GM23248 (cell line): Measurements from ENCODE around the gene QDPR. TPM values are rescaled to one million over a fixed set of nuclear protein-coding genes. Genes with fewer than 3 reads are reported as not detected.

Experiments
- DNase-seq: peaks from one replicate; pipeline ENCODE4 v3.0.0-alpha.2; 2015
- H2AFZ ChIP-seq: fragments of 200-600 bp; sonication (generic); 2 replicates; pipeline ENCODE4 v1.6.1; 2016; ENCODE audit warnings: antibody characterized with exemption
- H3F3A ChIP-seq: fragments of 200-600 bp; sonication (generic); 2 replicates; pipeline ENCODE4 v1.6.1; 2016; ENCODE audit warnings: mild to moderate bottlenecking, antibody characterized with exemption, mixed run types; ENCODE audit not compliant: insufficient read depth
- H3K27ac ChIP-seq: fragments of 200-600 bp; sonication (generic); 2 replicates; pipeline ENCODE4 v1.5.1; 2016; ENCODE audit warnings: mild to moderate bottlenecking
- H3K27me3 ChIP-seq: fragments of 200-600 bp; sonication (generic); replicated peaks from 2 replicates; pipeline ENCODE4 v1.6.1; 2016; ENCODE audit warnings: mild to moderate bottlenecking; ENCODE audit not compliant: insufficient read depth
- H3K36me3 ChIP-seq: fragments of 200-600 bp; sonication (generic); 2 replicates; pipeline ENCODE4 v1.6.1; 2016; ENCODE audit warnings: low read depth, mild to moderate bottlenecking
- H3K4me1 ChIP-seq: fragments of 200-600 bp; sonication (generic); 2 replicates; pipeline ENCODE4 v1.6.1; 2016; ENCODE audit warnings: mild to moderate bottlenecking; ENCODE audit not compliant: insufficient read depth
- H3K4me2 ChIP-seq: fragments of 200-600 bp; sonication (generic); one replicate; pipeline ENCODE4 v1.6.1; 2016; ENCODE audit warnings: mild to moderate bottlenecking; ENCODE audit not compliant: unreplicated experiment
- H3K4me3 ChIP-seq: fragments of 200-600 bp; sonication (generic); 2 replicates; pipeline ENCODE4 v1.5.1; 2016; ENCODE audit warnings: mild to moderate bottlenecking
- H3K79me2 ChIP-seq: fragments of 200-600 bp; sonication (generic); 2 replicates; pipeline ENCODE4 v1.6.1; 2016; ENCODE audit warnings: mild to moderate bottlenecking; ENCODE audit not compliant: insufficient read depth
- H3K9ac ChIP-seq: fragments of 200-600 bp; sonication (generic); 2 replicates; pipeline ENCODE4 v1.6.1; 2016; ENCODE audit warnings: mild to moderate bottlenecking
- H3K9me2 ChIP-seq: fragments of 200-600 bp; sonication (generic); 2 replicates; pipeline ENCODE4 v1.6.1; 2016; ENCODE audit warnings: mixed run types, mild to moderate bottlenecking, moderate library complexity; ENCODE audit not compliant: insufficient read depth
- H3K9me3 ChIP-seq: fragments of 200-600 bp; sonication (generic); one replicate; pipeline ENCODE4 v1.6.1; 2017; ENCODE audit warnings: low read depth
- H4K20me1 ChIP-seq: fragments of 200-600 bp; sonication (generic); 2 replicates; pipeline ENCODE4 v1.6.0; 2016; ENCODE audit not compliant: insufficient read depth
- EZH2 ChIP-seq: fragments of 200-600 bp; sonication (generic); IDR thresholded peaks from 2 replicates; pipeline ENCODE4 v1.6.1; 2018; ENCODE audit warnings: antibody characterized with exemption, mild to moderate bottlenecking; ENCODE audit not compliant: insufficient read depth, poor library complexity, severe bottlenecking
- EZH2phosphoT487 ChIP-seq: fragments of 200-600 bp; sonication (generic); IDR thresholded peaks from 2 replicates; pipeline ENCODE4 v1.6.1; 2018; ENCODE audit warnings: antibody characterized with exemption, moderate library complexity, mild to moderate bottlenecking, low read depth; ENCODE audit not compliant: insufficient read depth
- WGBS, 2 experiments: methylation state at CpG; one replicate each; pipeline ENCODE4 v1.1.6; 2015 to 2017; ENCODE audit warnings: low lambda C conversion rate in 2 of 2, low coverage in 1 of 2; ENCODE audit errors: missing lambda C conversion rate in 2 of 2; 5-methylcytosine and 5-hydroxymethylcytosine counted together
- in situ Hi-C: fragments of 300-500 bp; cut with MboI; formaldehyde crosslinking; loops from 2 replicates; pipeline ENCODE4 v1.15.0; 2020
- polyA plus RNA-seq: library from polyadenylated mRNA; unstranded; fragments of >200 nt; fragmentation: Nextera tagmentation; extraction: Ambion mirVana; gene quantifications from 2 replicates; pipeline ENCODE4 v1.2.1, GENCODE V29; 2016
- total RNA-seq: library from RNA; depleted of rRNA; stranded (reverse); fragments of >200 nt; shearing (Covaris generic); gene quantifications from 2 replicates; pipeline ENCODE4 v1.2.3, GENCODE V29; 2014

QDPR gene
- total and polyA plus RNA-seq, 2 experiments from 2014 or later = 13.9 to 40.4 TPM

DNA sequence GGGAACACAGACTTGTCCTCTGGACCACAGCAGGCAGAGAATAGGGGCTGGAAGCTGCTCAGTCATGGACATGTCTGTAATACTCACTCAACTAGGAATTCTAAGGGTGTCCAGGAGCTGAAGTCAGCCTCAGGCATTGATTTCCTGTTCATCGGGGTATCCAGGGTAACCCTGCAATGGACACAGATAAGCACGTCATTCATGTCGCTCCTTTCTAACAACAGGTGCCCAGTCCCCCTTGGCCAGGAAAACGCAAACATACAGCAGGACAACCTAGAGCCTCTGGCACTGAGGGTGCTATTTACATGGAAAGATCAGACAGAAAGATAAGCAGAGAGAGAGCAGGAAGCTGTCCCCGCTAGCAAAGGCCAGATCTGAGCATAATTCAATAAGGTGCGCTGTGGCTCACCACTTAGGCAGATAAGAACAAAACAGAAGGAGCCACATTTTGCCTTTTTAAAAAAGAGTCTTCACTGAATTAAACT is 21.3 kb downstream of the QDPR start:
- TF ChIP-seq EZH2phosphoT487 (no peak), EZH2 (no peak)
- H3K27me3 ChIP-seq = no peaks in the 10 kb centered on the region
- in situ Hi-C loops = no loop called here
- H3K4me2 ChIP-seq = no peak overlapping the region
- no peak for DNase-seq
- H3K27ac ChIP-seq = no peak overlapping the region
- no peaks in the 10 kb centered on the region for H3K9me2 ChIP-seq
- no peaks in the 10 kb centered on the region for H3K79me2 ChIP-seq
- peaks cover 11% of the 10 kb centered on the region for H3K4me1 ChIP-seq
- H4K20me1 ChIP-seq = no peaks in the 10 kb centered on the region
- WGBS, 2 experiments = 92 to 96% methylated on average over 6 of the region's 6 CpGs
- no peak overlapping the region for H3K4me3 ChIP-seq
- no peaks in the 10 kb centered on the region for H3K9me3 ChIP-seq
- no peak overlapping the region for H2AFZ ChIP-seq
- H3F3A ChIP-seq = no peaks in the 10 kb centered on the region
- peaks cover 8% of the 10 kb centered on the region; the same call in 1 of the 2 replicates for H3K36me3 ChIP-seq
- H3K9ac ChIP-seq = no peak overlapping the region

DNA sequence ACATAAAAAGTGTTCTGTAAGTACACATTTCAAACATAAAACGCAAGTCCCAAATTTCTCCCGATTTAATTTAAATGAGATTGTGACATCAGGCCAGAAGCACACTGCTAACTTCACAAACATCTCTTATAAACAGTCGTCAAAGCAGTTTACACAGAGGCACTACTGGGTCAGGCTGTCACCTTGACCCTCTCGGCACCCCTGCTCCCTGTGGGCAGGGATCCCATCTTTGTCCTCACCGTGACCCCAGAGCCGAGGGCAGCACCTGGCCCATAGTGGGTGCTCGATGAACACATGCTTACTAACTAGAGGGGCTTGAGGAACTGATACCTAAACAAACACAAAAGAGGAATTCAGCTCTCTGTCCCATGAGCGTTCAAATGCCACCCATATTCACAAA is 22.2 kb downstream of the QDPR start:
- no peak overlapping the region for H3K9ac ChIP-seq
- no peaks in the 10 kb centered on the region for H3K79me2 ChIP-seq
- TF ChIP-seq EZH2 (no peak), EZH2phosphoT487 (no peak)
- 68 to 72% methylated on average over 8 of the region's 8 CpGs for WGBS, 2 experiments
- in situ Hi-C loops = no loop called here
- no peak overlapping the region for H2AFZ ChIP-seq
- H3K4me2 ChIP-seq = no peak overlapping the region
- no peaks in the 10 kb centered on the region for H3K9me2 ChIP-seq
- H3K4me3 ChIP-seq = no peak overlapping the region
- DNase-seq = no peak
- no peaks in the 10 kb centered on the region for H3F3A ChIP-seq
- H3K27me3 ChIP-seq = no peaks in the 10 kb centered on the region
- H3K36me3 ChIP-seq = peaks cover 8% of the 10 kb centered on the region; the same call in 1 of the 2 replicates
- no peak overlapping the region for H3K27ac ChIP-seq
- no peaks in the 10 kb centered on the region for H4K20me1 ChIP-seq
- no peaks in the 10 kb centered on the region for H3K9me3 ChIP-seq
- peaks cover 10% of the 10 kb centered on the region for H3K4me1 ChIP-seq

DNA sequence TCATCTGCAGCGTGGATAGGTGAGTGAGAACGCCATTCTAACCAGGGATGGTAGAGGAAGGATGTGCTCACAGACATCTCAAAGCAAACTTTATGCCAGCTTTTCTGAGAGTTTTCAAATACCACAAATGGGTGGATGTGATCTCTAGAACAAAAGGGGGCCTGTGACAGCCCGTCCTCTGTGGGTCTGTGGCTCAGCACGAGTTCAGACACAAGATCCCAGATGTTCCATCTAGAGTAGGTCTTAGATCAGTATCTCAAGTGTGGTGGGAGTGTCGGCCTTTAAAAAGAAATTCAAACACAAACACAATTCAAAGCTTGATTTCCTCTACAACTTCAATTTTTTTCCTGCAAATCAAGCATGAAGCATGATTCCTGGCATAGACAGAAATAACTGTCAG is 22.8 kb downstream of the QDPR start:
- Histone ChIP-seq H3K79me2 (no peaks in the 10 kb centered on the region), H3K4me3 (no peak overlapping the region), H2AFZ (no peak overlapping the region), H4K20me1 (no peaks in the 10 kb centered on the region), H3K9me2 (no peaks in the 10 kb centered on the region), H3K27me3 (no peaks in the 10 kb centered on the region), H3K4me1 (peaks cover 4% of the 10 kb centered on the region), H3K36me3 (peaks cover 8% of the 10 kb centered on the region; the same call in 1 of the 2 replicates), H3F3A (no peaks in the 10 kb centered on the region), H3K9me3 (no peaks in the 10 kb centered on the region), H3K9ac (no peak overlapping the region), H3K4me2 (no peak overlapping the region), H3K27ac (no peak overlapping the region)
- in situ Hi-C loops = no loop called here
- DNase-seq = no peak
- TF ChIP-seq EZH2 (no peak), EZH2phosphoT487 (no peak)
- 79 to 81% methylated on average over 5 of the region's 5 CpGs for WGBS, 2 experiments

DNA sequence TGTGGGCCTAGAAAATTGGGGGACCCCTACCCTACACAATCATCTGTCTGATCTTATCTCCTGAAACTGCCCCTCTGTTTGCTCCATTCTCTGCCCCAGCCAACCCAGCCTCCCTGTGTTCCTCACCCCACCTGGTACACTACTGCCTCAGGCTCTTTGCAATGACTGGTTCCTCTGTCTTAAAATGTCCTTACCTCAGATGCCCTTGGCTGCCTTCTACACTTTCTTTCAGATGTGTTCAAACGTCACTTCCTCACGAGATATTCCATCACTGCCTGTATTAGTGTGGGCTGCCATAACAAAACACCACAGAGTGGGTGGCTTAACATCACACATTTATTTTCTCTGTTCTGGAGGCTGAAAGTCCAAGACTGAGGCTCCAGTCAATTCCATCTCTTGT is 29.2 kb downstream of the QDPR start:
- Histone ChIP-seq H3K9me3 (no peaks in the 10 kb centered on the region), H3K4me3 (no peak overlapping the region), H3F3A (no peaks in the 10 kb centered on the region), H4K20me1 (no peaks in the 10 kb centered on the region), H3K36me3 (peaks cover 8% of the 10 kb centered on the region; the same call in 1 of the 2 replicates), H2AFZ (no peak overlapping the region), H3K9me2 (no peaks in the 10 kb centered on the region), H3K79me2 (no peaks in the 10 kb centered on the region), H3K4me2 (no peak overlapping the region), H3K9ac (no peak overlapping the region), H3K27ac (no peak overlapping the region), H3K27me3 (no peaks in the 10 kb centered on the region), H3K4me1 (no peaks in the 10 kb centered on the region)
- in situ Hi-C loops = no loop called here
- TF ChIP-seq EZH2phosphoT487 (no peak), EZH2 (no peak)
- DNase-seq = no peak
- 96 to 98% methylated on average over 2 of the region's 2 CpGs for WGBS, 2 experiments

DNA sequence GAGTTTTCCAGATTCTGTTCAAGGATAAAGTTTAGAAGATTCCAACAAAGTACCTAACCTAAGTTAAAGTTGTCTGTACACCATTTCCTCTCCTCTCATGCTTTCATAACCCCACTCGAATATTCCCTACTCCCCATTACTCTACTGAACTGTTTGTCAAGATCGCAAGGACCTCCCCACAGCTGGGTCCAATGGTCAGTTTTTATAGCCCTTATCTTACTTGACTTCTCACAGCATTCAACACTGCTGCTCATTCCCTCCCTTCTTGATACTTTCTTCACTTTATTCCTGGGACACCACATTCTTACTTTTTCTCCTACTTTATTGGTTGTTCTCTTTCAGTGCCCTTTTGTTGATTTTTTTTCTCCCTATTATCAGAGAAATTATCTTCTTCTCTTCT is 30.9 kb downstream of the QDPR start:
- no peaks in the 10 kb centered on the region for H4K20me1 ChIP-seq
- H3K4me1 ChIP-seq = no peaks in the 10 kb centered on the region
- H3K27me3 ChIP-seq = no peaks in the 10 kb centered on the region
- H3K36me3 ChIP-seq = no peaks in the 10 kb centered on the region; the same call in 1 of the 2 replicates
- H3K4me2 ChIP-seq = no peak overlapping the region
- in situ Hi-C loops = no loop called here
- H3K4me3 ChIP-seq = no peak overlapping the region
- H3K9me2 ChIP-seq = no peaks in the 10 kb centered on the region
- H3K27ac ChIP-seq = no peak overlapping the region
- no peak overlapping the region for H3K9ac ChIP-seq
- no peak for TF ChIP-seq EZH2
- no peak for TF ChIP-seq EZH2phosphoT487
- no peak for DNase-seq
- H3F3A ChIP-seq = no peaks in the 10 kb centered on the region
- no peaks in the 10 kb centered on the region for H3K9me3 ChIP-seq
- no peak overlapping the region for H2AFZ ChIP-seq
- H3K79me2 ChIP-seq = no peaks in the 10 kb centered on the region
- 98% methylated on average over 2 of the region's 2 CpGs for WGBS, 2 experiments
